Memory B cell (primary cell): Measurements from ENCODE around the gene MYRF.

Source experiments
- ATAC-seq: fragments of 150-1000 bp; cut with Tn5 transposase; 2 replicates; pipeline ENCODE4 v1.10.0; 2021; ENCODE audit warnings: low read depth, mild to moderate bottlenecking, moderate library complexity
- DNase-seq, 2 donors: peaks; one replicate each; pipeline ENCODE4 v3.0.0; 2022; ENCODE audit warnings: low spot score in 2 of 2
- H3K27ac Mint-ChIP-seq: one replicate; pipeline ENCODE4 v1.8.0; 2022; ENCODE audit warnings: mild to moderate bottlenecking, moderate library complexity, mixed read lengths
- H3K27me3 Mint-ChIP-seq: one replicate; pipeline ENCODE4 v1.8.0; 2022; ENCODE audit warnings: mixed read lengths
- H3K36me3 Mint-ChIP-seq: one replicate; pipeline ENCODE4 v1.8.0; 2022; ENCODE audit warnings: mild to moderate bottlenecking, mixed read lengths
- H3K4me1 Mint-ChIP-seq: one replicate; pipeline ENCODE4 v1.8.0; 2022; ENCODE audit warnings: mixed read lengths
- H3K4me3 Mint-ChIP-seq: one replicate; pipeline ENCODE4 v1.8.0; 2022; ENCODE audit warnings: mild to moderate bottlenecking, moderate library complexity, mixed read lengths
- H3K9me3 Mint-ChIP-seq: one replicate; pipeline ENCODE4 v1.8.0; 2022; ENCODE audit warnings: mixed read lengths

MYRF gene

GRCh38 chr11:61802605-61803004, 50.2 kb downstream of the MYRF start:
- peaks cover 3% of the 10 kb centered on the region for H3K4me1 Mint-ChIP-seq
- H3K9me3 Mint-ChIP-seq = no peaks in the 10 kb centered on the region
- no peaks in the 10 kb centered on the region for H3K27me3 Mint-ChIP-seq
- DNase-seq (no peak), ATAC-seq (no peak)
- no peaks in the 10 kb centered on the region for H3K36me3 Mint-ChIP-seq
- no peak overlapping the region for H3K4me3 Mint-ChIP-seq
- no peak overlapping the region for H3K27ac Mint-ChIP-seq

- no peaks in the 10 kb centered on the region for H3K36me3 Mint-ChIP-seq
- no peak overlapping the region for H3K27ac Mint-ChIP-seq
- H3K9me3 Mint-ChIP-seq = no peaks in the 10 kb centered on the region
- H3K4me1 Mint-ChIP-seq = peaks cover 3% of the 10 kb centered on the region
- no peak overlapping the region for H3K4me3 Mint-ChIP-seq
- H3K27me3 Mint-ChIP-seq = no peaks in the 10 kb centered on the region
- DNase-seq (no peak), ATAC-seq (no peak)
These were observed 51.6 kb downstream of the MYRF start for GRCh38 chr11:61803889-61804647.

GRCh38 chr11:61805146-61805545, 52.7 kb downstream of the MYRF start:
- no peak overlapping the region for H3K27ac Mint-ChIP-seq
- H3K9me3 Mint-ChIP-seq = no peaks in the 10 kb centered on the region

DNA sequence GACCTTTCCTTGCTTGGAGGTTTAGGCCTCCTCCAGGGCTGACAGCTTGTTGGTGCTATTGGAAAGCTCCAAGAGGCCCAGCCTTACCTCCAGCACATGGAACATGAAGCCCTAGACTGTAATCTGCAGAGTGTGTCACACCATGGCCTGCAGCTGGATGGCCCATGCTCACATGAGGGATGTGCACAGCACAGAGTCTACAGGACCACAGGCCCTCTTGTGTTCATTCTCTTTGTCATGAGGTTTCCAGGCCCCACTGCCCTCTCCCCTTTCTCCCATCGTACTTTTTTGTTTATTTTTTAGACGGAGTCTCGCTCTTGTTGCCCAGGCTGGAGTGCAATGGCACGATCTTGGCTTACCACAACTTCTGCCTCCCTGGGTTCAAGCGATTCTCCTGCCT, 54.3 kb downstream of the MYRF start:
- Mint-ChIP-seq H3K4me3 (no peak overlapping the region), H3K9me3 (no peaks in the 10 kb centered on the region), H3K36me3 (no peaks in the 10 kb centered on the region), H3K27me3 (no peaks in the 10 kb centered on the region), H3K27ac (no peak overlapping the region), H3K4me1 (peaks cover 3% of the 10 kb centered on the region)
- DNase-seq (no peak), ATAC-seq (no peak)

More at GRCh38 chr11:61805146-61805545, 52.7 kb downstream of the MYRF start:
- DNase-seq (no peak), ATAC-seq (no peak)
- Mint-ChIP-seq H3K4me3 (no peak overlapping the region), H3K27me3 (no peaks in the 10 kb centered on the region), H3K4me1 (peaks cover 3% of the 10 kb centered on the region), H3K36me3 (no peaks in the 10 kb centered on the region)

- DNase-seq (no peak), ATAC-seq (no peak)
- Mint-ChIP-seq H3K4me1 (peaks cover 8% of the 10 kb centered on the region), H3K4me3 (no peak overlapping the region), H3K9me3 (no peaks in the 10 kb centered on the region), H3K27ac (no peak overlapping the region), H3K36me3 (no peaks in the 10 kb centered on the region), H3K27me3 (peaks cover 10% of the 10 kb centered on the region)
These were observed 58.3 kb downstream of the MYRF start for GRCh38 chr11:61810671-61811175.

DNA sequence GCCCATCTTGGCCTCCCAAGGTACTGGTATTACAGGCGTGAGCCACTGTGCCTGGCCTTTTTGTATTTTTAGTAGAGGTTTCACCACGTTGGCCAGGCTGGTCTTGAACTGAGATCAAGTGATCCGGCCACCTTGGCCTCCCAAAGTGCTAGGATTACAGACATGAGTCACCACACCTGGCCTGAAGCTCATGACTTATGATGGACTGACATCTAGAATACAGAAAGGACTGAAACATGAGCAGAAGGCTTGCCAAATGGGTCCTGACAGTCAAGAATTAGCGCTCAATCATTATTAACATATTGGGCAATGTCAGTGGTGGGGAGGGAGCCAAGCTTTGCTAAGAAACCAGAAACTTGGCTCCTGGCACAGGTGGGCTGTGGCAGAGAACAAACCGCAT, 59.4 kb downstream of the MYRF start:
- DNase-seq (no peak), ATAC-seq (no peak)
- Mint-ChIP-seq H3K4me3 (no peak overlapping the region), H3K36me3 (no peaks in the 10 kb centered on the region), H3K4me1 (peaks cover 16% of the 10 kb centered on the region), H3K9me3 (no peaks in the 10 kb centered on the region), H3K27me3 (peaks cover 17% of the 10 kb centered on the region), H3K27ac (no peak overlapping the region)

- Mint-ChIP-seq H3K27ac (no peak overlapping the region), H3K4me1 (peaks cover 16% of the 10 kb centered on the region), H3K27me3 (peaks cover 18% of the 10 kb centered on the region), H3K4me3 (no peak overlapping the region), H3K36me3 (no peaks in the 10 kb centered on the region), H3K9me3 (no peaks in the 10 kb centered on the region)
- ATAC-seq (no peak), DNase-seq (no peak)
These were observed 60.4 kb downstream of the MYRF start for GRCh38 chr11:61812736-61813411.

GRCh38 chr11:61814247-61814957, 62.0 kb downstream of the MYRF start:
- Mint-ChIP-seq H3K4me3 (peak overlapping the region; percentile 82), H3K36me3 (no peaks in the 10 kb centered on the region), H3K27me3 (peaks cover 19% of the 10 kb centered on the region), H3K9me3 (no peaks in the 10 kb centered on the region), H3K27ac (no peak overlapping the region), H3K4me1 (peaks cover 16% of the 10 kb centered on the region)
- DNase-seq = no peak
- ATAC-seq = no peak

DNA sequence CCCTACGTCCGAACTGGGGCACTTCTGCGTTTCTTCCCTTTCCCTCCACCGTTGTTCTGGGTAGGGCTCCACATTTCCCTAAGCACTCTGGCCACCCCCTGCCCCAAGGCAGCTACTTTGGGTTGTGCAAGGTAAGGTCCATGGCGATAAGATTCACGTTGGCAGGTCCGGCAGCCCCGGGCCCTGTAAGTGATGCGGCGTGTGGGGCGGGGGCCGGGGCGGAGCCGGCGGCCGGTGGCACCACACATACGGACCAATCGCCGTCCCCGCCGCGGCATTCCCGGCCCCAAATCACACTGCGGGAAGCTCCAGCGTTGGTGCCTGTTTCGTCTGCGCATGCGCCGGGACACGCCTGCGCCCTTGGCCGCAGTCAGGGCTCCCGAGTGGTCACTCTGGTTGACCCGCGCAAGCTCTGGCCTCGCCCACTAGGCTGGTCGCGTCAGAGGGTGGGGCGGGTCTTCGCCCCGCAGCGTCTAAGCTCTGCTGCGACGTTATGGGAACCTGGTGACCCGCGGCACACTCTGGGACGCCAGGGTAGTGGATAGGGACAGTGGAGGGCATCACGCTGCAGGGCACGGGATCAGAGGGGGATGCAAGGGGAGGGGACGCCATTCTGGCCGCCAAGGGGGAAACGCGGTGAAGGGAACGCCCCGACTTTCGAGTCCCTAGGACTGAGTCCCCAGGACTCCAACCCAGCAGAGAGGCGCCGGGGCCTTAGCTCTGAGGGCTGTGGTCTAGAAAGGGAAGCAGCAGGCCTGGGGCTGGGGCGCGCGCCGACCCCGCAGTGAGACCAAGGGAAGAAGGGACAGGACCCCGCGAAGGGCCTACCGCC, 62.7 kb downstream of the MYRF start:
- H3K4me3 Mint-ChIP-seq = peak overlapping the region; percentile 82
- H3K27ac Mint-ChIP-seq = no peak overlapping the region
- H3K36me3 Mint-ChIP-seq = no peaks in the 10 kb centered on the region
- peaks cover 19% of the 10 kb centered on the region for H3K27me3 Mint-ChIP-seq
- ATAC-seq (peak; percentile 21), DNase-seq (peak; percentile 31 to 38)
- H3K9me3 Mint-ChIP-seq = no peaks in the 10 kb centered on the region
- H3K4me1 Mint-ChIP-seq = peaks cover 16% of the 10 kb centered on the region

DNA sequence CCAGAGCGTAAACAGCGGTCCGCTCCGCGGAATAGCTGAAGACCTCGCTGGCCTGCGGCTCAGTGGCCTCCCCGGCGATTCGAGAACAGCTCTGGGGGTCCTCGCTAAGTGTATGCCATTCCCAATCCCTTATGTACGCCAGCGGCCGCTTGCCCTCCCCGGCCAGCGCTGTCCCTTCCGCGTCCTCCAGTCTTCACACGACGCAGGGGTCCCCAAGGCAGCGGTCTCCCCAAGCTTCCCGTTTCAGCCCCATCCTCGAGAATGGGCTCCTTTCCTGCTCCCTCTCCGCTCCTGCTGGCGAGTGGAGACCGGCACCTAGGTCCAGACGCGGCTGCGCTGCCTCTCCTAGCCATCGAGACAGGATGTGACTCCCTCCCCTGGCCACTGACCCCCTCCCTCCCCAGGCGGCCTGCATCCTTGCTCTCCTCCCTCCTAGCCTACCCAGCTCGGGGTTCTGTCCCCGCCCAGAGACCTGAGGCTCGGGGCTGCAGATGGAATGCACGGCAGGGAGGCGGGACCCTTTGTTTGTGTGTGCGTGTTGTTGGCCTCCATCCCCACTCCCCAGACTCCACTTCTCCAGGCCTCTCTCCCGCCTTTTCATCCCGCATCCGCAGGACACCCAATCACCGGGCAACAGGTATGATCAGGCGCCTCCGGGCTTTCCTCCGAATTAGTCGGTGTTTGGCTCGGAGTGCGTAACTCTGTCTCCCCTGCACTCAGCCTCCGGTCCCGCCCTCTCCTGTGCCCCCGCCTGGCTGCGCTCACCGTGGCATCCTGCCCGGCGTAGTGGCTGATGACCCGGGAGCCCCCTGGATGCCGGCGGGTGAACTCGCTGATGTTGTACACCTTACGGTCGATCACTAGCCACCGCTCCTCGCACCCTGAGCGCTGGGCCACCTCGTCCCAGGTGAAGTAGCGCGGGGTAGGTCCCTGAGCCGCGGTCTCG, 63.6 kb downstream of the MYRF start:
- Mint-ChIP-seq H3K4me1 (peaks cover 16% of the 10 kb centered on the region), H3K4me3 (peak overlapping the region; percentile 82), H3K36me3 (no peaks in the 10 kb centered on the region), H3K27ac (peak overlapping the region; percentile 55), H3K9me3 (no peaks in the 10 kb centered on the region), H3K27me3 (peaks cover 19% of the 10 kb centered on the region)
- peak; percentile 29 to 44 for DNase-seq
- peak; percentile 65 for ATAC-seq

DNA sequence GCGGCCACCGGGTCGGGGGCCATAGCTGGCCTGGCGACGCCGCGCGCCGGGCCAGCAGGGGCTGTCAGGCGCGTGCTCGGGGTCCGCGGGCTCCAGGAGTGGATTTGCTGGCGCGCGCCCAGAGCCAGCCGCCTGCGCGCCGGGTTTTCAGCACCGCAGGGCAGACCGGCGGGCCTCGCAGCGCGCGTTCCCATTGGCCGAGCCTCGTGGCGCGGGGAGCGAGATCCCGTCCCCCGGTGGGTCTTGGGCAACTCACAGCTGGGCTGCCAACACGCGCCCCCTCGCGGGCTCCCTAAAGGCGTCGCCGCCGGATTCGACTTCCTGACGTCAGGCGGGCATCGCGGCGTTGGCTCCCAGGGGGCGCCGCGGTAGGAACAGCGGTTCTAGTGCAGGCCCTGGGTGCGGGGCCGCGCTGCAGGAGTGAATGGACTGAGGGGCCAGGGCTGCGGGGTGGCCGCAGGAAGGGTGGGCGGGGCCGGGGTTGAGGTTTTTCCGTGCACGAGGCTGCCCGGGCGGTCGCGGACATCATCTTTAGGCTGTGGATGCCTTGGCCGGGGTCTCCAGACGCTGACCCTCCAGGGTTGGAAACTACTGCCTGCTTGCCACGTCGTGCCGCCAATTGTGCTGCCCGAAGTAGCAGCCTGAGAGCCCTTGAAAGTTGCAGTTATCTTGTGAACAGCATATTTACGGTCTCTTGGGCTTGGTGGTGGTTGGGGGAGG, 64.5 kb downstream of the MYRF start, which contains the start of gene FADS1:
FADS1 (minus strand) TSS at position 268 of the 720 bp plus-strand sequence; CDS start at position 194, 74 bp downstream.
- Mint-ChIP-seq H3K4me3 (peak within 1 kb of the TSS; percentile 82), H3K27ac (peak within 1 kb of the TSS; percentile 55)

More for the DNA sequence above, 64.5 kb downstream of the MYRF start, which contains the start of gene FADS1:
- peak; percentile 58 for ATAC-seq
- no peaks in the 10 kb centered on the region for H3K36me3 Mint-ChIP-seq
- H3K9me3 Mint-ChIP-seq = no peaks in the 10 kb centered on the region
- peaks cover 16% of the 10 kb centered on the region for H3K4me1 Mint-ChIP-seq
- peak; percentile 46 to 51 for DNase-seq
- peaks cover 19% of the 10 kb centered on the region for H3K27me3 Mint-ChIP-seq
